Measurements from ENCODE around the gene NOX3.

DNA sequence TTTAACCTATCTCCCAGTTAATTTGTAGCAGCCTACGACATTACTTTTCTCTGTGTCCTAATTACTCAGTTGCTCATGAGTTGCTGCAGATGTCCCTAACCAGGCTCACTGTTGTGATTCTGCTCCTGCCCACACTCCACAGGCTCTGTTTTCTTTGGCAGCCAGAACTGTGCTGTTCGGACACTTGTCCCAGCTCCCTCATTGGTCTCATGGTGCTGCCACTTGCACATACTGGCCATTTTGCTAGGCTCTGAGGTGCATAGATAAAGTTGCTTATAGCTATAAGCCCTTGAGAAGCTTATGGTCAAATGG lies 55.0 kb downstream of the NOX3 start:
- TF ChIP-seq ZNF274 (IDR thresholded peaks at IDR 0.05; ENCODE audit: borderline replicate concordance, extremely low read depth, low read length) (no peak), KDM1A (IDR thresholded peaks at IDR 0.05; ENCODE audit: borderline replicate concordance, low read length) (no peak), CEBPB (IDR thresholded peaks at IDR 0.05; ENCODE audit: low read depth, low read length) (no peak), TAF1 (IDR thresholded peaks at IDR 0.05; ENCODE audit: low read depth, low read length) (no peak), POLR2A (IDR thresholded peaks at IDR 0.05; ENCODE audit: control extremely low read depth in 1 of 2, low read depth in 2 of 2, low read length in 2 of 2) (no peak)
- TF ChIP-seq, protein P1, sequence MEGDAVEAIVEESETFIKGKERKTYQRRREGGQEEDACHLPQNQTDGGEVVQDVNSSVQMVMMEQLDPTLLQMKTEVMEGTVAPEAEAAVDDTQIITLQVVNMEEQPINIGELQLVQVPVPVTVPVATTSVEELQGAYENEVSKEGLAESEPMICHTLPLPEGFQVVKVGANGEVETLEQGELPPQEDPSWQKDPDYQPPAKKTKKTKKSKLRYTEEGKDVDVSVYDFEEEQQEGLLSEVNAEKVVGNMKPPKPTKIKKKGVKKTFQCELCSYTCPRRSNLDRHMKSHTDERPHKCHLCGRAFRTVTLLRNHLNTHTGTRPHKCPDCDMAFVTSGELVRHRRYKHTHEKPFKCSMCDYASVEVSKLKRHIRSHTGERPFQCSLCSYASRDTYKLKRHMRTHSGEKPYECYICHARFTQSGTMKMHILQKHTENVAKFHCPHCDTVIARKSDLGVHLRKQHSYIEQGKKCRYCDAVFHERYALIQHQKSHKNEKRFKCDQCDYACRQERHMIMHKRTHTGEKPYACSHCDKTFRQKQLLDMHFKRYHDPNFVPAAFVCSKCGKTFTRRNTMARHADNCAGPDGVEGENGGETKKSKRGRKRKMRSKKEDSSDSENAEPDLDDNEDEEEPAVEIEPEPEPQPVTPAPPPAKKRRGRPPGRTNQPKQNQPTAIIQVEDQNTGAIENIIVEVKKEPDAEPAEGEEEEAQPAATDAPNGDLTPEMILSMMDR (IDR thresholded peaks at IDR 0.05; ENCODE audit: control extremely low read depth in 1 of 3, insufficient read depth in 1 of 3, low read depth in 1 of 3, low read length in 3 of 3) = no peak
